ENCODE data around the gene DSCAM.

DNA sequence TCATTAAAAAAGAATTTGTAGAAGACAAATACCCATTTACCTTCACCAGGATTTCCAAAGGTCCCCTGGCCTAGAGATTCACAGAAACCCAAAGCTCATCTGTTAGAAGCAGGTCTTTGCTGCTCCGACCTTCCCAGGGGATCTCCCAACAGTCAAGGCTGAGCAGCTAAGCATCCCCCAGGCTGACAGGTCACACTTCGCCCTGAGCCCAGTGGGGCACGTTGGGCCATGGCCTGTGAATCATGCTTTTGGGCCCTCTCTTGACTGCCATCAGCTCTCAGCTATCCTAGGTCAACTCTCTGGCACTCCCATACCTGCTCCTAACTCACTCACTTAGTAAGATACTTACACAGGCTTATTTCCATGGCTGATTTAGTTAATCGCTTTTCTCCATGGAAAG is 157.7 kb downstream of the DSCAM start:
- TF ChIP-seq TP53 (CRISPR knock-in tag; IDR thresholded peaks at IDR 0.05) = no peak
- TF ChIP-seq ELF4 (CRISPR knock-in tag; IDR thresholded peaks at IDR 0.05; ENCODE audit: low read depth) = no peak
- TF ChIP-seq ATF3 (CRISPR knock-in tag; conservative IDR thresholded peaks at IDR 0.05) = no peak
- no peak for TF ChIP-seq IRF2 (CRISPR knock-in tag; IDR thresholded peaks at IDR 0.05; ENCODE audit: borderline replicate concordance, low read depth)
- TF ChIP-seq USF2 (CRISPR knock-in tag; IDR thresholded peaks at IDR 0.05) = no peak
- no peak for TF ChIP-seq CTCF (IDR thresholded peaks at IDR 0.05)
- no peak for TF ChIP-seq ZNF423 (CRISPR knock-in tag; IDR thresholded peaks at IDR 0.05)
- no peak for TF ChIP-seq ZNF317 (CRISPR knock-in tag; IDR thresholded peaks at IDR 0.05; ENCODE audit: borderline replicate concordance, low read depth)
- no peak for TF ChIP-seq ETV6 (CRISPR knock-in tag; IDR thresholded peaks at IDR 0.05)
